GM19372 (cell line): ENCODE measurements around the gene METRNL.

Experiments used
- ATAC-seq: cut with Tn5 transposase; IDR thresholded peaks from one replicate; pipeline ENCODE4 v1.9.1; 2021; ENCODE audit warnings: mild to moderate bottlenecking, low read depth, moderate library complexity; ENCODE audit not compliant: unreplicated experiment

Gene METRNL

GRCh38 chr17:83103943-83104311, 24.5 kb downstream of the METRNL start:
- ATAC-seq: no peak

DNA sequence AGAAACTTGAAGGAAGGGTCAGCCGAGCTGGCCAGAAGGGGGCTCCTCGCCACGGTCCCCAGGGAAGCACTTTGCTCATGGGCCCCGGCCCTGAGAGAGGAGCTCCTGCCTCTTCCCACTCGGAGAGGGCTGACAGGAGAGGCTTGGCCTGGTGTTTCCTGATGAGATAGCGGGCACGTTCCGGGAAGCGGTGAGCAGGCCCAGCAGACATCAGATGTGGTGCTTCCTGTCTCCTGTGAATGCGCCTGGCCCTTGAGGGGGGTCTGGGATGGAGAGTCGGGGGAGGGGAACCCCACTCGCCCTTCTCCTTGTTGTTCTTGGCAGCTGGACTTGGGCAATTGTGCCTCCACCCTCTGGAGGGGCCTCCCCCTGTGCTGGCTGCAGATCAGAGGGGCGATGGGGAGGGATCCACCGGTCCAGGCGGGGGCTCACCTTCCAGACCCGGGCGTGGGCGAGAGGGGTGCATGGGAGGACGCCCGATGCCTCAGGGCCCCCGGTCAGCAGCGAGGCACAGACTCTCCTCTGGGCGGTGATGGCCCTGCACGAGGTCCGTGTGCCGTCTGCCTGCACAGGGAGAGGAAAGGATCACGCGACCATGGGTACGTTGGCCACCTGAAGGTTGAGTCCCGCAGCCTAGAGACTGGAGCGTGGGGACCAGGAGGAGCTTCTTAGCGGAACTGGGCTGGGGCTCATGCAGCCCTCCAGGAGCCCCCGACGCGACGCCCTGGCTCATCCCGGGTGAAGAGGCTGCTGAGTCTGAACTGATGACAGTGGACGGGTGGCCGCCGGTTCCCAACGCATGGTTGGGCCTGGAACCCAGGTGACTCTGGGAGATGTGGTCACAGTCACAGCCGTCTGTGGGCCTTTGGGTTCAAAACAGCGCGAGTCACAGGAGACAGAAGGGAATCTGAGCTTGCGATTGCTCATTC, 25.4 kb downstream of the METRNL start:
- ATAC-seq: no peak

DNA sequence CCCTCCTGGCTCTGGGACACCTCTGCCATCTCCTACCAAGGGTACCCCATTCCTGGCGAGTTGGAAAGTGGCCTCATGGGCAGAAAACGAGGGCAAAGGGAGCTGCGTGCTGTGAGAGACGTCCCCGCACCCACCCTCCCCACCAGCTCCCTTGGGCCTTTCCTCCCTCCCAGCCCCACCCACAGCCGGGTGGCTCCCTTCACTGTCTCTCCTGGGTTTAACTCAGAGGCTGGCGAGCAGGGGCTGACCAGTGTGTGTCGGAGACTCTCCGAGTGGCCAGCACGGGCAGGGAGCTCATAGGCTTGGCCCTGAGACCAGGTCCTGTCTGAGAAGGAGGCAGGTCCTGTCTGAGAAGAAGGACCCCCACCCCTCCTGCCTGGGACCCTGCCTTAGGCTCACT, 26.1 kb downstream of the METRNL start:
- no peak for ATAC-seq

- no peak for ATAC-seq
Measured at GRCh38 chr17:83106056-83106588, 26.7 kb downstream of the METRNL start.

GRCh38 chr17:83106913-83107655, 27.7 kb downstream of the METRNL start:
- no peak for ATAC-seq

- no peak for ATAC-seq
Measured at GRCh38 chr17:83107656-83108048, 28.2 kb downstream of the METRNL start.

DNA sequence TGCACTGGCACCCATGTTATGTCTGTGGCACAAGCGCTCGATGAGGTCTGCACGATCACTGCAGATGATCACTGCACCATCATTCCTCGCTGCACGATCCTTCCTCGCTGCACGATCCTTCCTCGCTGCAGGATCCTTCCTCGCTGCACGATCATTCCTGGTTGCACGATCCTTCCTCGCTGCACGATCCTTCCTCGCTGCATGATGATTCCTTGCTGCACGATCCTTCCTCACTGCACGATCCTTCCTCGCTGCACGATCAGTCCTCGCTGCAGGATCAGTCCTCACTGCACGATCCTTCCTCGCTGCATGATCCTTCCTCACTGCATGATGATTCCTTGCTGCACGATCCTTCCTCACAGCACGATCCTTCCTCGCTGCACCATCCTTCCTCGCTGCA, 29.3 kb downstream of the METRNL start:
- no peak for ATAC-seq

DNA sequence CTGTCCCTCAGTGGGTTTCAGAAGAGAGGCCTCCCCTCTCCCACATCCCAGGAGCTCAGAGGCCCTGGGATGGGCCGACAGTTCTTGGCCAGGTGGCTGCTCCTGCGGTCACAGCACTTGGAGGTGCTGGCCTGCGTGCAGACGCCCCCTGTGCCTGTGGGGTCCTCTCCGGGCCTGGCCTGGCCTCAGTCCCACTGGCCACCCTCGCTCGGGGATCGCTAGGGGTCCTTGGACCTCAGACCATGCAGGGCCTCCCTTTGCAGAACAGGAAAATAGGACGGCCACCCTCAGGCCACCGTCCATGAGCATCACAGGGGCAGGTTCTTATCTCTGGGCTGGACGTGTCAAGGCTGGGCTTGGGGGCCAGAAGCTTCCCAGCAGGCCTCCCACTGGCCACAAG, 30.0 kb downstream of the METRNL start:
- ATAC-seq: no peak

GRCh38 chr17:83109793-83110645, 30.6 kb downstream of the METRNL start:
- no peak for ATAC-seq

DNA sequence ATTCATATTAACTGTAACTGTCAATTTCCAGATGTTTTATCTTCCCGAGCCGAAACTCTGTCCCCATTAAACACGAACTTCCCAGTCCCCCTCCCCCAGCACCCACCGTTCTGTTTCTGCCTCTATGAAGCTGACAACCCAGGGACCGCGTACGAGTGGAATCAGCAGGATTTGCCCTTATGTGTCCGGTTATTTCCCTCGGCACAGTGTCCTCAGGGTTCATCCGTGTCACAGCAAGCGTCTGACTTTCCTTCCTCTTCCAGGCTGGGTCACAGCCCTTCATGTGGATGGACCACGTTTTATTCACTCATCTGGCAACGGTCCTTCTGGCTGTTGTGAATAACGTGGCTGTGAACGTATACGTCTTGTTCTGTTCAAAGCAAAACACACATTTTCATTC, 31.3 kb downstream of the METRNL start:
- no peak for ATAC-seq

DNA sequence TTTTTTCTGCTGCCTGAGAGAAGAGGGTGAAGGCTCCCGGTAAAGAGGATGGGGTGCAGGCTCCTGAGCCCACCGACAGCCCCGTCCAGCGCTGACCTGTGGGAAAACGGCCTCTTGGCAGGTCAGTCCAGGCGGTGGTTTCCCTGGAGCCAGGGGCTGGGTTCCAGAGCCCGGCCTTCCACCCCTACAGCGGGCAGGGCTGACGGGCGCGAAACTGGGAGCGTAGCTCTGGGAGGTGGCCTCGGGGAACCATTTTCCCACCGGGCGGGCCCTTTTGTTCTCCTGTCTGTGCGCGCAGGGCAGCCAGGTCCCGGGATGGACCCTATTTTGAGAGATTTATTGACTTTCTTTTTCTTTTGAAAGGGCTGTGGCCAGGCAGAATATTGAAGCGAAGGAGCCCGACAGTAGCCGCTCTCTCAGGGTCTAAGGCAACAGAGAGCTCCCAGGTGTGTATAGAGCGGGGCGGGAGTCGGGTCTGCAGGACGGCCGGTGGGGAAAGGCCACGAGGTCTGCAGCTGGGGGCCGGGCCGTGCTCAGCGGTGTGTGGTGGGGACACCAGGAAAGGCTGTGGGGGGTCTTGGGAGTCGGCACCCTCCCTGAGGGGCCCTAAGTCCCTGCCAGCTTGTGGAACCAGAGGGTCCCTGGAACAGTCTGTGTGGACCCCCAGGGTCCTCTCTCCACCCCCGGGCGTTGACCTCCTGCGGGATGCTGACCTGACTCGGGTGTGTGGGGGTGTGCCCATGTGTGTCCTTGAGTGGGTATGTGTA, 32.3 kb downstream of the METRNL start:
- no peak for ATAC-seq

DNA sequence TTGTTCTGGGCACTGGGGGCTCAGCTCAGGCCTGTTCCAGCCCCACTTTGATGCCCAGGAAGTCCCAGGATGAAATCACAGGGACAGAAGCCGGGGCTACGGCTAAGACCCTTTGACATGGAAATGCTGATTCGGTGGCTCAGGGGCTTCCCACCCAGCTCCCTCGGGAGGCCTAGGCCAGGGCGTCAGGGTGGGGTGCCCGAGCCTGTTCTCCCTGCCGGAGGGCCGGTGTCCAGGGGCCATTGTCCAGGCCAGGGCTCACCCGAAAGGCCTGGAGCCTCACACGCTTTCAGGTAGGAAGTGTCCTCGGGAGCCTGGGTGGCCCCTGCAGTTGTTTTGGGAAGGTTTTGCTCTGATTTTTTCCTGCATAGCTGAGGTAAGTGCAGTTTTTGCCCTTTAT, 34.0 kb downstream of the METRNL start:
- no peak for ATAC-seq

DNA sequence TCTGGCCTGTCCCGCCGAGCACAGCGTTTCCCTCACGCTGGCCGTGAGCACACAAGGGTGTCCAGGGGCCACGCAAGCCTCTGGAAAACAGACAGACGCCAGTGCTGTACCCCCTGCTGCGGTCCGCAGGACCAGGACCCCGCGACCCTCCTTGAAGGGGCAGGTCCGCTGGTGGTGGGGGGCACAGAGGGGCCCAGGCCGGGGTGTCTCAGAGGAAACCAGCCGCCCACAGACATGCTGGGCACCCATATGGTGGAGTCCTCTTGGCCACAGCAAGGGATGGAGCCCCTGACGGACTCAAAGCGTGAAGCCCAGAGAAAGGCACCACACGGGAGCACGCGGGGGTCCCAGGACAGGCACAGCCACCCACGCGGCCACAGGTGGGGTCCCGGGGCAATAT, 34.4 kb downstream of the METRNL start:
- ATAC-seq: no peak

- ATAC-seq: no peak
Measured at GRCh38 chr17:83114706-83115105, 35.3 kb downstream of the METRNL start.

DNA sequence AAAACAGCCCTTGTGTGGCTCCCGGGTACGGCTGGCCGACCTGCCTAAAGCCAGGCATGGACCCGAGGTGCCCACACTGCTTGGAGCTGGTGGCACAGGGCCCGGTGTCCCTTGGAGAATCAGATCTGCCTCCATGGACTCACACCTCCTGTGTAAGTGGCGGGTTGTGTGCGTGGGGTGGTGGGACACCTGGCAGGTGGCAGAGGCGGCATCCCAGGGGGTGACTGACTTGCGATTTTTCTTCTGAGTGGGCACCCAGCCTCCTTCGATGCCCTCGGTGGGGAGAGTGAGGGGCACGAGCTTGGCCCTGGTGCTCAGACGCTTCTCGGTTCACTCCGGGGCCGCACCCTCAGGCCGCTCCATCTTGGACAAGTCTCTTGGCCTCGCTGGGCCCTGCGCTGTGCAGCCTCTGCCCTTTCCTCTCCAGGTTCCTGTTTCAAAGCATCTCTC, 35.8 kb downstream of the METRNL start:
- no peak for ATAC-seq

DNA sequence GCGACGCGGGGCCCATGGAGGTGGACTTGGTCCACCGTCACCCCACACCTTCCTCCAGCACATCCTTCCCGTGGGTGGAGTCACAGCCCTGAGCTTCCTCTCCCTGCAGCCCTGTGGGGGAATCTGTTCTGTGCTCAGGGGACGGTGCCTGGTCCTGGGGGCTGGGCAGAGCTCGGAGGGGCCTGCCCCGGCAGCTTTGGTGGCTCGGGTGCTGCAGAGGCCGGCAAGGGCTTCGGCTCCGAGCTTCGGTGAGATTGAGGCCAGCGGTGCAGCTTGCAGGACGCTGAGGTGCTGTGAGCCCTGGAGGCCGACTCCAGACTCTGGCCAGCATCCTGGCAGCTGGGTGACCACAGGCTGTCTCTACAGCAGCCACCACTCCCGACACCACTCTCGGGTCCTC, 36.4 kb downstream of the METRNL start:
- no peak for ATAC-seq

DNA sequence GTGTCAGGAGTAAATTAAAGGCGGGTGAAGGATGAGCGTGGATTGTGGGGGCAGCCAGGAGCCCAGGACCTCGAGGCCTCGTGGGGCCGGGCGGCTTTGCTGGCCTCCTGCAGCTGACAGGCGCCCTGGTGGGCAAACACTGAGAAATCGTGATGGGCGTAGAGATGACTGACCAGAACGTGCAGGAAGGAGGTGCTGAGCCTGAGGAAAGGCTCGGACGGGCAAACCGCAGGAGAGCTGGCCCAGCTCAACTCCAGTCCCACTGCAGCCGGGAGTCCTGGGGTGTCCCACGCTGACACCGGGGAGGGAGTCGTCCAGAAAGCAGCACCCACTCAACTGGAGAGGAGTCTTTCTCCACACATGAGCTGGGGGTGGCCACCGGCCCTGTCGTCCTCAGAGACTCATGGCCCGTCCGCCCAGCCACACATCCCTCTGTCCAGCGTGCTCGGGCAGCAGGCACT, 36.9 kb downstream of the METRNL start:
- ATAC-seq: no peak

DNA sequence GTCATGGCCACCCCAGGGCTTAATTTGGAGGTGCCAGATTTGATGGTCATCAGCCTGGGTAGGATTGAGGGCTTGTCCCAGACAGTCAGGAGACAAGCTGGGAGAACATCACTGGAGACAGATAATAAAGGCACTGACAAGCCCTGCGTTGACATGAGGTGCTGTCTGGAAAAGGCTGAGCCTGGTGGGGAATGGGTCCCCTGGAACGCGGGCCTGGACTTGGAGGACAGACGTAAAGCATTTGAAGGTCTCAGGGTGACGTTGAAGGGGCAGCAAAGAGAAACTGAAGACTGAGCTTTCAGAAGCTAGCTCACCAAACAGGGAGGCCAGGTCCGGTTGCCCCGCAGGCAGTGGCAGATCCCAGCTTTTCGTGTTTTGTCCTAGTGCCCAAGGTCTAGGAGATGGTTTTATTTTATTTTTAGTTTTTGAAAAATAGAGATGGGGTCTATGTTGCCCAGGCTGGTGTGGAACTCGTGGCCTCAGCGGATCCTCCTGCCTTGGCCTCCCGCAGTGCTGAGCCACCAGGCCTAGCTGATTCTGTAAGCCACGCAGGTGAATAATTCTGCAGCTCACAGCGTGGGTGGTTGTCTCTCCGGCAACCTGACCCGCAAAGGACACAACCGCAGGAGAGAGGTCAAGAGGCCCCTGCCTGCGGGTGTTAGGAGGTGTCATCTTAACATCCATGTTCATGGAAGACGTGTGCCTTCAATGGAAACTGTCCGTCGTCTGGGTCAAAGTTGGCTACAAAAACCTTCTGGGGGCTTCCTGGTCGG, 37.6 kb downstream of the METRNL start:
- no peak for ATAC-seq

- ATAC-seq: no peak
Measured at GRCh38 chr17:83117583-83117982, 38.2 kb downstream of the METRNL start.
